Measurements from ENCODE around the gene MFSD1. TPM values are rescaled to one million over a fixed set of nuclear protein-coding genes. Genes with fewer than 3 reads are reported as not detected.
A peak's percentile ranks its signal among the peaks of the same experiment; 100 is the strongest.

The MFSD1 gene
- total and polyA plus RNA-seq, 2 of the 13 experiments (the other 11 are each of a cell fraction or from before 2014, with no cell fraction given): 17.3 to 37.9 TPM

DNA sequence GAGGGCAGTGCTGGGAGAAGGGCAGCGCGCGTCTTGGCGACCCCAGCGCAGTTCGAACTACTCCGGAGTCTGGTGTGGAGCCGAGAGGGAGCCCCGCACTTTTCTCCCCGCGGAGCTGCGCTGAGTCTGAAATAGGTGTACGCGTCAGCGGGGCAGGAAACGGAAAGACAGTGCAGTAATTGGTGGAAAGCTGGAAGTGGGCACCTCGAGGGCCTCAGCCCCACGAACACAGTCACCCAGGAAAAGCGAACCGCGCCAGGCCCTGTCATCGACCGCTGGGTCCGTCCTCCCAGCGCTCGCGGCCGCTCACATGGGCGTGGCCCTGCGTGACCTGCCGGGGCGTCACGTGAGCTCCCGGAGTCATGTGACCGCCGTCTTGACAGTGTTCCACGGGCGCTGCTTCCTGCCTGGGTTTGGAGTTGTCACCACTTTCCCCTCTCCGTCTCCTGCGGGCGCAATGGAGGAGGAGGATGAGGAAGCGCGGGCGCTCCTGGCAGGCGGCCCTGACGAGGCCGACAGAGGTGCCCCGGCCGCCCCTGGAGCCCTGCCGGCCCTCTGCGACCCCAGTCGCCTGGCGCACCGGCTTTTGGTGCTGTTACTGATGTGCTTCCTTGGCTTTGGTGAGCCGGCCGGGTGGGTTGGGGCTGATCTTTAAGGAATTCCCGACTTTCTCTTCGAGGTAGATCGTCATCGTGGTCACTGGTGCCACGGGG is at the start of gene MFSD1 (continued):
- TF ChIP-seq, protein P1, sequence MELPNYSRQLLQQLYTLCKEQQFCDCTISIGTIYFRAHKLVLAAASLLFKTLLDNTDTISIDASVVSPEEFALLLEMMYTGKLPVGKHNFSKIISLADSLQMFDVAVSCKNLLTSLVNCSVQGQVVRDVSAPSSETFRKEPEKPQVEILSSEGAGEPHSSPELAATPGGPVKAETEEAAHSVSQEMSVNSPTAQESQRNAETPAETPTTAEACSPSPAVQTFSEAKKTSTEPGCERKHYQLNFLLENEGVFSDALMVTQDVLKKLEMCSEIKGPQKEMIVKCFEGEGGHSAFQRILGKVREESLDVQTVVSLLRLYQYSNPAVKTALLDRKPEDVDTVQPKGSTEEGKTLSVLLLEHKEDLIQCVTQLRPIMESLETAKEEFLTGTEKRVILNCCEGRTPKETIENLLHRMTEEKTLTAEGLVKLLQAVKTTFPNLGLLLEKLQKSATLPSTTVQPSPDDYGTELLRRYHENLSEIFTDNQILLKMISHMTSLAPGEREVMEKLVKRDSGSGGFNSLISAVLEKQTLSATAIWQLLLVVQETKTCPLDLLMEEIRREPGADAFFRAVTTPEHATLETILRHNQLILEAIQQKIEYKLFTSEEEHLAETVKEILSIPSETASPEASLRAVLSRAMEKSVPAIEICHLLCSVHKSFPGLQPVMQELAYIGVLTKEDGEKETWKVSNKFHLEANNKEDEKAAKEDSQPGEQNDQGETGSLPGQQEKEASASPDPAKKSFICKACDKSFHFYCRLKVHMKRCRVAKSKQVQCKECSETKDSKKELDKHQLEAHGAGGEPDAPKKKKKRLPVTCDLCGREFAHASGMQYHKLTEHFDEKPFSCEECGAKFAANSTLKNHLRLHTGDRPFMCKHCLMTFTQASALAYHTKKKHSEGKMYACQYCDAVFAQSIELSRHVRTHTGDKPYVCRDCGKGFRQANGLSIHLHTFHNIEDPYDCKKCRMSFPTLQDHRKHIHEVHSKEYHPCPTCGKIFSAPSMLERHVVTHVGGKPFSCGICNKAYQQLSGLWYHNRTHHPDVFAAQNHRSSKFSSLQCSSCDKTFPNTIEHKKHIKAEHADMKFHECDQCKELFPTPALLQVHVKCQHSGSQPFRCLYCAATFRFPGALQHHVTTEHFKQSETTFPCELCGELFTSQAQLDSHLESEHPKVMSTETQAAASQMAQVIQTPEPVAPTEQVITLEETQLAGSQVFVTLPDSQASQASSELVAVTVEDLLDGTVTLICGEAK (IDR thresholded peaks at IDR 0.05): no peak
- TF ChIP-seq, protein P1 (CRISPR knock-in tag; IDR thresholded peaks at IDR 0.05): peak; percentile 69; the same call in 1 of the 2 replicates
- no peak for TF ChIP-seq ZKSCAN8 (CRISPR knock-in tag; IDR thresholded peaks at IDR 0.05; ENCODE audit: borderline replicate concordance)
- TF ChIP-seq TAF1 (CRISPR knock-in tag; IDR thresholded peaks at IDR 0.05): peak; percentile 70; the same call in 1 of the 2 replicates
- TF ChIP-seq, protein P2, sequence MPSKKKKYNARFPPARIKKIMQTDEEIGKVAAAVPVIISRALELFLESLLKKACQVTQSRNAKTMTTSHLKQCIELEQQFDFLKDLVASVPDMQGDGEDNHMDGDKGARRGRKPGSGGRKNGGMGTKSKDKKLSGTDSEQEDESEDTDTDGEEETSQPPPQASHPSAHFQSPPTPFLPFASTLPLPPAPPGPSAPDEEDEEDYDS (CRISPR knock-in tag; IDR thresholded peaks at IDR 0.05): peak; percentile 32; the same call in 1 of the 2 replicates
- no peak for TF ChIP-seq ZMYM3 (CRISPR knock-in tag; IDR thresholded peaks at IDR 0.05)
- TF ChIP-seq, protein P3, sequence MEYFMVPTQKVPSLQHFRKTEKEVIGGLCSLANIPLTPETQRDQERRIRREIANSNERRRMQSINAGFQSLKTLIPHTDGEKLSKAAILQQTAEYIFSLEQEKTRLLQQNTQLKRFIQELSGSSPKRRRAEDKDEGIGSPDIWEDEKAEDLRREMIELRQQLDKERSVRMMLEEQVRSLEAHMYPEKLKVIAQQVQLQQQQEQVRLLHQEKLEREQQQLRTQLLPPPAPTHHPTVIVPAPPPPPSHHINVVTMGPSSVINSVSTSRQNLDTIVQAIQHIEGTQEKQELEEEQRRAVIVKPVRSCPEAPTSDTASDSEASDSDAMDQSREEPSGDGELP (IDR thresholded peaks at IDR 0.05; ENCODE audit: borderline replicate concordance, low read depth): peak; percentile 62; the same call in 1 of the 2 replicates
- TF ChIP-seq, protein P4, sequence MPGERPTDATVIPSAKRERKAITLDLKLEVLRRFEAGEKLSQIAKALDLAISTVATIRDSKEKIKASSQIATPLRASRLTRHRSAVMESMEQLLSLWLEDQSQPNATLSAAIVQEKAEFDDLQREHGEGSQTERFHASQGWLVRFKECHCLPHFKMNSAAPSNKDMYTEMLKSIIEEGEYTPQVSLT (CRISPR knock-in tag; IDR thresholded peaks at IDR 0.05; ENCODE audit: borderline replicate concordance, low read depth): no peak
- TF ChIP-seq, protein P5, sequence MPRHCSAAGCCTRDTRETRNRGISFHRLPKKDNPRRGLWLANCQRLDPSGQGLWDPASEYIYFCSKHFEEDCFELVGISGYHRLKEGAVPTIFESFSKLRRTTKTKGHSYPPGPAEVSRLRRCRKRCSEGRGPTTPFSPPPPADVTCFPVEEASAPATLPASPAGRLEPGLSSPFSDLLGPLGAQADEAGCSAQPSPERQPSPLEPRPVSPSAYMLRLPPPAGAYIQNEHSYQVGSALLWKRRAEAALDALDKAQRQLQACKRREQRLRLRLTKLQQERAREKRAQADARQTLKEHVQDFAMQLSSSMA (CRISPR knock-in tag; IDR thresholded peaks at IDR 0.05): peak; percentile 91; the same call in 1 of the 2 replicates
- no peak for TF ChIP-seq SNRNP70 (IDR thresholded peaks at IDR 0.05; ENCODE audit: low read depth, low read length)
- no peak for TF ChIP-seq SIX4 (CRISPR knock-in tag; IDR thresholded peaks at IDR 0.05)
- TF ChIP-seq NFYB (CRISPR knock-in tag; IDR thresholded peaks at IDR 0.05): peak; percentile 19; the same call in 1 of the 2 replicates
- TF ChIP-seq, protein P6, sequence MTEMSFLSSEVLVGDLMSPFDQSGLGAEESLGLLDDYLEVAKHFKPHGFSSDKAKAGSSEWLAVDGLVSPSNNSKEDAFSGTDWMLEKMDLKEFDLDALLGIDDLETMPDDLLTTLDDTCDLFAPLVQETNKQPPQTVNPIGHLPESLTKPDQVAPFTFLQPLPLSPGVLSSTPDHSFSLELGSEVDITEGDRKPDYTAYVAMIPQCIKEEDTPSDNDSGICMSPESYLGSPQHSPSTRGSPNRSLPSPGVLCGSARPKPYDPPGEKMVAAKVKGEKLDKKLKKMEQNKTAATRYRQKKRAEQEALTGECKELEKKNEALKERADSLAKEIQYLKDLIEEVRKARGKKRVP (CRISPR knock-in tag; IDR thresholded peaks at IDR 0.05): 0 out of 4 replicates have a peak, but pooled peaks of 1 of the 2 experiments have one; percentile 35
- TF ChIP-seq MED8 (CRISPR knock-in tag; IDR thresholded peaks at IDR 0.05; ENCODE audit: insufficient replicate concordance): no peak
- peak; percentile 50; the same call in 1 of the 2 replicates for TF ChIP-seq FOSL2 (CRISPR knock-in tag; IDR thresholded peaks at IDR 0.05)
- 0 out of 2 replicates have a peak, but pooled peaks have one; percentile 27 for TF ChIP-seq ZNF136 (CRISPR knock-in tag; IDR thresholded peaks at IDR 0.05; ENCODE audit: low read depth)

Data from HepG2 (cell line).